GM12891 (cell line): ENCODE results near the gene TSPAN7.

ENCODE experiments used
- POLR2A ChIP-seq: IDR thresholded peaks from 2 replicates; pipeline ENCODE4 v1.6.1; 2011; ENCODE audit warnings: low read depth, low read length, control low read depth
- TAF1 ChIP-seq: IDR thresholded peaks from 2 replicates; pipeline ENCODE4 v1.6.1; 2011; ENCODE audit warnings: low read depth, low read length, control low read depth

- TF ChIP-seq POLR2A (no peak), TAF1 (no peak)
Measured at GRCh38 chrX:38563030-38563429, 1.7 kb downstream of the TSPAN7 start.
